ENCODE data around the gene TAOK2. TPM values are rescaled to one million over a fixed set of nuclear protein-coding genes. Genes with fewer than 3 reads are reported as not detected.

TAOK2 gene
- total RNA-seq, 6 experiments from 2014 or later = 15.8 to 19.6 (median 17.2) TPM

DNA sequence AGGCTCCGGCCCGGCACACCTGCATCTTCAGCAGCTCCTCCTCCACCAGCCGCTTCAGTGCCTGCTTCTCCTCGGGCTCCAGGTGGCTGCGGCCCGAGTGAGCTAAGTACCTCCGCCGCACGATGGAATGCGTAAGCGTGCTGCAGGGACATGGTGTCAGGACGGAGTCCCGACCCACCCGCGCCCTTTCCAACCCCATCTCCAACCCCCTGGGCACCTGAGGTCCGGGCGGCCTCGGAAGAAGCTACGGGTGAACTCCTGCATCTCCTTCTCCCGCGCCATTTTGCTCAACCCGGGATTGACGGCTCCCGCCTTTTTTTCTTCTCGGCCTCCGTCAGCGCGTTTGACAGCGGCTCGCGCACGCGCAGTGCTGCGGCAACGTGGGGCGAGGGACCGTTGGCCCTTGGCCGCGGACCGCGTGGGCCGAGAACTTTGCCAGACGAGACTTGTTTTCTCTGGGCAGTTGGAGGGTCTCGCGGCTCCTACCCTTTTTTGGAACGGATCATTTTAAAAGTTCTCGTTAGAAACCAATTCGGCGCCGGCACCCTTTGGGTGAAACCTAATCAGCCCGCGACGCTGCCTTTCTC, 21.7 kb downstream of the TAOK2 start, which contains the start of gene HIRIP3:
Gene HIRIP3 (minus strand): TSS at position 294 of the 587 bp plus-strand sequence. CDS start 12 bp downstream, at position 282.
- intact Hi-C loops (cut with DNase I) = loop anchor here in 1 of 2 donors (10.0 kb wide), 1 partner anchor 181 kb away; the partner anchor contains the start of genes PAGR1 and PRRT2
- TF ChIP-seq, protein P1, sequence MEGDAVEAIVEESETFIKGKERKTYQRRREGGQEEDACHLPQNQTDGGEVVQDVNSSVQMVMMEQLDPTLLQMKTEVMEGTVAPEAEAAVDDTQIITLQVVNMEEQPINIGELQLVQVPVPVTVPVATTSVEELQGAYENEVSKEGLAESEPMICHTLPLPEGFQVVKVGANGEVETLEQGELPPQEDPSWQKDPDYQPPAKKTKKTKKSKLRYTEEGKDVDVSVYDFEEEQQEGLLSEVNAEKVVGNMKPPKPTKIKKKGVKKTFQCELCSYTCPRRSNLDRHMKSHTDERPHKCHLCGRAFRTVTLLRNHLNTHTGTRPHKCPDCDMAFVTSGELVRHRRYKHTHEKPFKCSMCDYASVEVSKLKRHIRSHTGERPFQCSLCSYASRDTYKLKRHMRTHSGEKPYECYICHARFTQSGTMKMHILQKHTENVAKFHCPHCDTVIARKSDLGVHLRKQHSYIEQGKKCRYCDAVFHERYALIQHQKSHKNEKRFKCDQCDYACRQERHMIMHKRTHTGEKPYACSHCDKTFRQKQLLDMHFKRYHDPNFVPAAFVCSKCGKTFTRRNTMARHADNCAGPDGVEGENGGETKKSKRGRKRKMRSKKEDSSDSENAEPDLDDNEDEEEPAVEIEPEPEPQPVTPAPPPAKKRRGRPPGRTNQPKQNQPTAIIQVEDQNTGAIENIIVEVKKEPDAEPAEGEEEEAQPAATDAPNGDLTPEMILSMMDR (IDR thresholded peaks at IDR 0.05) = no peak
- peak; percentile 37 for TF ChIP-seq POLR2A (IDR thresholded peaks at IDR 0.05)
- peaks cover 0 to 18% (median 6%) of the 10 kb centered on the region in 4 donors for H3K4me1 ChIP-seq
- H3K4me3 ChIP-seq = peak within 1 kb of the TSS; percentile 68 to 94 (median 76)
- H3K27me3 ChIP-seq = no peaks in the 10 kb centered on the region
- DNase-seq = peak; percentile 89
- 0% methylated on average over 42 of the region's 53 CpGs for WGBS (ENCODE audit: insufficient coverage, low coverage, low lambda C conversion rate, missing lambda C conversion rate)
- peak within 1 kb of the TSS; percentile 93 to 99 (median 95) for H3K27ac ChIP-seq
- peak; percentile 66 to 78 (median 74) for ATAC-seq
- no peaks in the 10 kb centered on the region for H3K9me3 ChIP-seq
- H3K36me3 ChIP-seq = peaks cover 0 to 26% (median 9%) of the 10 kb centered on the region in 4 donors

DNA sequence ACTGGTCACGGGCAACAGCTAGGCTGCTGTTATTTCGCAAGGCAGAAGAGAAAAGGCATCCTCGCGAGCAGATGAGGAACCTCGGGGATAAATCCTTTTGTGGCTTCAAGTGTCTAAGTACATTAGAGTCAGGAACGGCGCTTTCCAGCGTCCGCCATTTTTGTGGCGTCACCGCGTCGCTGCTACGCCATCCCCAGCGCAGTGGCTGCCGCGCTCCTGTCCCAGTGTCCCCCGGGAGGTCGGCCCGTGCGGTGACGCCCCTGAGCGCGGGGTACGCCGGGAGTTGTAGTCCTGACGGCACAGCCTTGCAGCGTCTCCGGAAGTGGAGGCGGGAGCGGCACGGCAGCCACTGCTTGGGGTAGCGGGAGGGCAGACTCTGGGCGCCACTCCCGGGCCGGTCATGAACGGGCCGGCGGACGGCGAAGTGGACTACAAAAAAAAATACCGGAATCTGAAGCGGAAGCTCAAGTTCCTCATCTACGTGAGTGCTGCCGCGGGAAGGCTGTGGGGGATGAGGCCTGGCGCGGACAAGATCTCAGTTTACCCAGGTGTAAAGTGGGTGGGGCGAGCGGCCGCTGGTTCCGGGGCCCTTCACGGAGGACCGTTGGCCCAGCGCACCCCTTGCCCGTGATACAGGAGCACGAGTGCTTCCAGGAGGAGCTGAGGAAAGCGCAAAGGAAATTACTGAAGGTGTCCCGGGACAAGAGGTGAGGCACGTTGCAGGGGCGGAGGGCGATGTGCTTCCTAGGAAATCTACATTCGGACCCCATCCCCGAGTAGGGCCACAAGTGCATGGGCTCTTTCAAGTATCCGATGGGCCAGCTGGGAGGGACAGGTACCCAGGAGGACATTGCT, 22.5 kb downstream of the TAOK2 start, which contains the start of gene INO80E:
Gene INO80E (plus strand): TSS at position 331 of the 855 bp plus-strand sequence. CDS start 70 bp downstream, at position 401.
- 0% methylated on average over 16 of the region's 65 CpGs for WGBS (ENCODE audit: insufficient coverage, low coverage, low lambda C conversion rate, missing lambda C conversion rate)
- intact Hi-C loops (cut with DNase I) = loop anchor here in 1 of 2 donors (10.0 kb wide), 1 partner anchor 181 kb away; the partner anchor contains the start of genes PAGR1 and PRRT2
- peak within 1 kb of the TSS; percentile 68 to 94 (median 76) for H3K4me3 ChIP-seq
- TF ChIP-seq, protein P1 (IDR thresholded peaks at IDR 0.05) = no peak
- peak; percentile 28 for TF ChIP-seq POLR2A (IDR thresholded peaks at IDR 0.05)
- no peaks in the 10 kb centered on the region for H3K27me3 ChIP-seq
- DNase-seq (peak; percentile 99 to 100 (median 99)), ATAC-seq (peak; percentile 96 to 98 (median 98))
- H3K27ac ChIP-seq = peak within 1 kb of the TSS; percentile 93 to 99 (median 95)
- peaks cover 0 to 18% (median 6%) of the 10 kb centered on the region in 4 donors for H3K4me1 ChIP-seq
- peaks cover 0 to 19% (median 7%) of the 10 kb centered on the region in 4 donors for H3K36me3 ChIP-seq
- H3K9me3 ChIP-seq = no peaks in the 10 kb centered on the region

DNA sequence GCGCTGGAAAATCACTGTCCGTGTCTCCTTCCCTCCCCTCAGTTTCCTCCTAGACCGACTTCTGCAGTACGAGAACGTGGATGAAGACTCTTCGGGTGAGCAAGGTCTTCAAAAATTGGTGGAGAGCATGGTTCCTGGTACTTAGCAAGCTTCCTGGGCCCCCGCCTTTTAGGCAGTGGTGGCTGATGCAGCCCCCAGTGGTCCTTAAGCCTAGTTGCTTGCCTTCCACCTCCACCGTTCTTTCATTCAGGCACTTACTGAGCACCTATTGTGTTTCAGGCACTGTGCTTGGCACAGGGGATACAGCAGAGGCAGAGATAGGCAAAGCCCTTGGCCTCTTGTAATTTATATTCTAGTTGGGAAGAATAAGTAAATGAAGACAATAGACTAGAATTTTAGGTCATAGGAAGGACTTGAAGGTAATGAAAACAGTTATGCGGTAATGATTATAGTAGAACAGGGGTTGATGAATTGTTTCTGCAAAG, 23.1 kb downstream of the TAOK2 start:
- no peak for DNase-seq
- H3K9me3 ChIP-seq = no peaks in the 10 kb centered on the region
- intact Hi-C loops (cut with DNase I) = loop anchor here in 1 of 2 donors (10.0 kb wide), 1 partner anchor 182 kb away; the partner anchor contains the start of genes PAGR1 and PRRT2
- ATAC-seq = no peak
- H3K27ac ChIP-seq = peak overlapping the region in 1 of 3 donors; percentile 95
- TF ChIP-seq POLR2A (IDR thresholded peaks at IDR 0.05) = no peak
- TF ChIP-seq, protein P1 (IDR thresholded peaks at IDR 0.05) = no peak
- peaks cover 0 to 18% (median 6%) of the 10 kb centered on the region in 4 donors for H3K4me1 ChIP-seq
- no peaks in the 10 kb centered on the region for H3K27me3 ChIP-seq
- WGBS (ENCODE audit: insufficient coverage, low coverage, low lambda C conversion rate, missing lambda C conversion rate) = 64% methylated on average over 3 of the region's 9 CpGs
- peaks cover 0 to 15% (median 7%) of the 10 kb centered on the region in 4 donors for H3K36me3 ChIP-seq
- H3K4me3 ChIP-seq = peak overlapping the region; percentile 68 to 94 (median 76)

DNA sequence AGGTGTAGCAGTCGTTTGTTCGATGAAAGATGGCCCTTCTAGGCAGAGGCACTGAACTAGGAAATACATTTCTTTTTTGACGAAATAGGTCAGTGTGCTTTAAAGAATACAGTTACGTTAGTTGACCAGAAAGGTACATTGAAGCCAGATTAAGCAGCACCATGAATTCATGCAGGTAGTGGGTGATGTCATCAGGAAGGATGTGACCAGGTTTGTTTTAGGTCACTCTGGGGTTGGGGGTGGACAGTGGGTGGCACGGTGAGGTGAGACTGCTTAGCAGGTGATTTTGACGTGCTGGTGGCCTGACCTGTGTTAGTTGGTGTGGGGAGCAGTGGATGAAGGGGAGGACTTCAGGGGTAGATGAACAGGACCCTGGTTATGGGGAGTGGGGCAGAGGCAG, 25.9 kb downstream of the TAOK2 start:
- H3K36me3 ChIP-seq = peaks cover 0 to 3% (median 0%) of the 10 kb centered on the region in 4 donors
- H3K4me3 ChIP-seq = no peak overlapping the region
- DNase-seq = no peak
- TF ChIP-seq, protein P1 (IDR thresholded peaks at IDR 0.05) = no peak
- TF ChIP-seq POLR2A (IDR thresholded peaks at IDR 0.05) = no peak
- H3K27me3 ChIP-seq = no peaks in the 10 kb centered on the region
- peaks cover 0 to 10% (median 4%) of the 10 kb centered on the region in 4 donors for H3K4me1 ChIP-seq
- no peak overlapping the region for H3K27ac ChIP-seq
- no peak for ATAC-seq
- no peaks in the 10 kb centered on the region for H3K9me3 ChIP-seq
- WGBS (ENCODE audit: insufficient coverage, low coverage, low lambda C conversion rate, missing lambda C conversion rate) = 81% methylated on average over 6 of the region's 6 CpGs
- intact Hi-C loops (cut with DNase I) = loop anchor here in 1 of 2 donors (10.0 kb wide), 1 partner anchor 185 kb away; the partner anchor contains the start of genes PAGR1 and PRRT2

All from right lobe of liver (tissue), 6 donors.